Endothelial cell of umbilical vein (primary cell): ENCODE measurements around the gene PPP1R1B.

ENCODE experiments used
- EZH2 ChIP-seq: IDR thresholded peaks from 2 replicates; pipeline ENCODE4 v1.6.1; 2012; ENCODE audit warnings: borderline replicate concordance, low read depth, mild to moderate bottlenecking, moderate library complexity, low read length, inconsistent platforms; ENCODE audit not compliant: severe bottlenecking
- FOS ChIP-seq: IDR thresholded peaks from 2 replicates; pipeline ENCODE4 v1.6.1; 2011; ENCODE audit warnings: mild to moderate bottlenecking, low read length, moderate library complexity, borderline replicate concordance; ENCODE audit not compliant: insufficient read depth
- POLR2A ChIP-seq: IDR thresholded peaks from 2 replicates; pipeline ENCODE4 v1.6.1; 2012; ENCODE audit warnings: low read depth, mild to moderate bottlenecking, control low read depth, low read length
- POLR2AphosphoS5 ChIP-seq: IDR thresholded peaks from 2 replicates; pipeline ENCODE4 v1.6.1; 2012; ENCODE audit warnings: low read depth, mild to moderate bottlenecking, control low read depth, low read length, moderate library complexity; ENCODE audit not compliant: insufficient read depth
- TF ChIP-seq, protein P1 (sequence below), 2 donors: IDR thresholded peaks; 1 replicate in 1 of 2; 2 replicates in 1 of 2; pipeline ENCODE4 v1.5.1; 2011; ENCODE audit warnings: low read length in 2 of 2, mild to moderate bottlenecking in 2 of 2, moderate library complexity in 2 of 2, control low read depth in 1 of 2, inconsistent platforms in 1 of 2, low read depth in 1 of 2; ENCODE audit not compliant: insufficient read depth in 1 of 2; ENCODE audit errors: extremely low read depth in 1 of 2

DNA sequence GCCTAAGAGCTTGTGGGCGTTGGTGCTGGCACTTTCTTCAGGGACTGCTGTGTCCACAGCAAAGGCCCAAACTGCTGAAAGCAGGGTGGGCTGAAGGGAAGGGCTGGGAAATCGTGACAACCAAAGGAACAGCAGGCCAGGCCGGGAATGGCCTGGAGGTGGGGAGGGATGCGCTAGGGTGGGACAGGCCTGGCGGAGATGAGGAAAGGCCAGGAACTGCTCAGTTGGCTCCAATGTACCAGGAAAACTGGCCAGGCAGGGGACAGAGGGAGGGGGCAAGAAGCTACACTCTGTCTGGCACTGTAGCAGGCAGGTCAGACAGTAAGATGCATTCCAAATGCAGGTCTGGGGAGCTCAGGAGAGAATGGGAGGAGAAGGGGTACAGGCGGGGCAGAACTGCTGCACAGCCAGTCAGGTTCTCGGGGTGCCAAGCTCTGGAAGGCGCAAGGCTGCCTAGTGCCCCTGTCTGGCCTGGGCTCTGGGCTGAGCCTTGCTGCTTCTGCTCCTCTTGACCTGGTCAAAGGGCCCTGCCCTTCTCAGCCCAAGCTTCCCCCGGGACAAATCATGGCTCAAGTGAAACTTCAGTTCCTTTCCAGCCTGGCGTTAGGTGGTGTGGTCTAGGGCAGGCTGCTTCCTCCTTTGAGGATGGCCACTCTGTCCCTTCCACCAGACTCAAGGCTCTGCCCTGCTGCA lies 48.8 kb downstream of the PPP1R1B start:
- TF ChIP-seq, protein P1, sequence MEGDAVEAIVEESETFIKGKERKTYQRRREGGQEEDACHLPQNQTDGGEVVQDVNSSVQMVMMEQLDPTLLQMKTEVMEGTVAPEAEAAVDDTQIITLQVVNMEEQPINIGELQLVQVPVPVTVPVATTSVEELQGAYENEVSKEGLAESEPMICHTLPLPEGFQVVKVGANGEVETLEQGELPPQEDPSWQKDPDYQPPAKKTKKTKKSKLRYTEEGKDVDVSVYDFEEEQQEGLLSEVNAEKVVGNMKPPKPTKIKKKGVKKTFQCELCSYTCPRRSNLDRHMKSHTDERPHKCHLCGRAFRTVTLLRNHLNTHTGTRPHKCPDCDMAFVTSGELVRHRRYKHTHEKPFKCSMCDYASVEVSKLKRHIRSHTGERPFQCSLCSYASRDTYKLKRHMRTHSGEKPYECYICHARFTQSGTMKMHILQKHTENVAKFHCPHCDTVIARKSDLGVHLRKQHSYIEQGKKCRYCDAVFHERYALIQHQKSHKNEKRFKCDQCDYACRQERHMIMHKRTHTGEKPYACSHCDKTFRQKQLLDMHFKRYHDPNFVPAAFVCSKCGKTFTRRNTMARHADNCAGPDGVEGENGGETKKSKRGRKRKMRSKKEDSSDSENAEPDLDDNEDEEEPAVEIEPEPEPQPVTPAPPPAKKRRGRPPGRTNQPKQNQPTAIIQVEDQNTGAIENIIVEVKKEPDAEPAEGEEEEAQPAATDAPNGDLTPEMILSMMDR (IDR thresholded peaks at IDR 0.05; ENCODE audit: extremely low read depth in 1 of 2, insufficient read depth in 1 of 2, low read depth in 1 of 2, low read length in 2 of 2): no peak
- TF ChIP-seq FOS (no peak), EZH2 (no peak), POLR2A (no peak), POLR2AphosphoS5 (no peak)
